Myocyte (in vitro differentiated cells): ENCODE data around the gene HSPA9. TPM values are rescaled to one million over a fixed set of nuclear protein-coding genes. Genes with fewer than 3 reads are reported as not detected.

Source experiments
- DNase-seq: peaks from one replicate; pipeline ENCODE4 v3.0.0-alpha.2; 2012; ENCODE audit warnings: low read depth
- total RNA-seq: library from RNA; depleted of rRNA; stranded (reverse); fragments of >200 nt; gene quantifications from 2 replicates; pipeline ENCODE4 v1.2.3, GENCODE V29; 2014

Gene HSPA9
- total RNA-seq, 1 donor from 2014 or later: 535 TPM

DNA sequence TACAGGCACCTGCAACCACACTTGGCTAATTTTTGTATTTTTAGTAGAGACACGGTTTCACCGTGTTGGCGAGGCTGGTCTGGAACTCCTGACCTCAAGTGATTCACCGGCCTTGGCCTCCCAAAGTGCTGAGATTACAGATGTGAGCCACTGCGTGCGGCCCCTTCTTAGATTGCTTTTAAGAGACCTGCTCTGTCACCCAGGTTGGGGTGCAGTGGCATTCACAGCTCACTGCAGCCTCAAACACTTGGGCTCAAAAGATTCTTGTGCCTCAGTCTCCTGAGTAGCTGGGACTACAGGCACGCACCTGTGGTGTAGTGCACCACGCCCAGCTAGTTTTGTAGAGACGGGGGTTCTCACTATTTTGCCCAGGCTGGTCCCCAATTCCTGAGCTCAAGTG is 11.0 kb downstream of the HSPA9 start:
- DNase-seq: no peak

DNA sequence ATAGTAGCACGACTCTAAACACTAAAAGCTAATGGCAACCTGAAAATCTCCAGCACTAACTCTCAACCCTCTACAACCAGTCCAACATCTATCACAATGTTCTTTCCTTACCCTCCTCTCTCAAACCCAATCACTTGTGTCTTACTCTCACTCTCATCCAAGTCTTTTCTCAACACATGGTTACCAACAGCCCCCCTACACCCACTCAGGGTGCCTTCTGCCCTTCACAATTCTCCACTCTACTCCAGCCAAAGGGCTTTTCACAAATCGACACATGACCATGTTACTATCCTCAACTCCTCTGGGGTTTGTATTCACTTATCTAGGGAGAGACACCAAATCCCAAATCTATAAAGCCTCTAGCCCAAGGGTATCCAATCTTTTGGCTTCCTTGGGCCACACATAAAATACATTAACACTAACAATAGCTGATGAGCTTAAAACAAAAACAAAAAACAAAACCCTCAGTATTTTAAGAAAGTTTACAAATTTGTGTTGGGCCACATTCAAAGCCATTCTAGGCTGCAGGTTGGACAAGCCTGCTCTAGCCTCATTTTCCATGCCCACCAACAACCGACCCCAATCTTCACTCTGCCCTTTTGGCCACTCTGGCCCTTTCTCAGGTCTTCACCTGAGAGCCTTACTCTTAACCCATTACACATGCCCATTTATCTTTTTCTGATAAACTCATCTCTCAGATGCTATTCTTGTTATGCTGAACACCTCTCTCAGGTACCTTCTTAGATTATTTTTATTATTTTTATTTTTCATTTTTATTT is 11.7 kb downstream of the HSPA9 start:
- DNase-seq: no peak

DNA sequence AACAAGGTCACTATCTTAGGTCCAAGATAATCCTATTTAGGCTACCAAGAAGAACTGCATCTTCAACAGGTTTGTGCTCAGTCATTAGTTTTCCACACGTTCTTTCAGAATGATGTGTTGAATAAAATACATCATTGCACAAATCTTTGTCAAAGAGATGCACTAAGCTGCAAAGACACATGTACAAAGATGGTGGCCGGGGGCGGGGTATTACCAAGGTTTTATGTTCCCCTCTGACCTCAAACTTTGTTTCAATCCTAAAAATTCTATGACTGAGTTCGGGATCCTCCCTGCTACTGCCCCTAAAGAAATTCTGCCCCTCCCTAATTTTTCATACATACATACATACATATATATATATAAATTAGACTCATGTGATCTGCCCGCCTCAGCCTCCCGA is 14.2 kb downstream of the HSPA9 start:
- DNase-seq: no peak

DNA sequence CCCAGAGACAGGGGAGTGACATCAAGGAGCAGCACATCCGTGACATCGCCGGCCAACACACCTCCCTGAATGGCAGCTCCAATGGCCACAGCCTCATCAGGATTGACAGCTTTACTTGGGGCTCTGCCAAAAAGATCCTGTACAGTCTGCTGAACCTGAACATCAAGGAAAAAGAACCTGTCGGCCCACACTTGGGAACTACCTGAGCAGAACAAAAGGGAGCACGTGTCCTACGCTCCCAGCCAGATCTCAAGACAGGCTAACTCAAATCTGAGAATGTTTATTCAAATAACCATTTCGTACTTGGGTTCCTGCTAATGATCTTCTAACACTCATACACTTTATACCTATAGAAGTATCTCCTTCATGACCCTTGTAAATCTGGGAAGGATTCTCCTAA is 15.3 kb downstream of the HSPA9 start:
- DNase-seq: no peak

DNA sequence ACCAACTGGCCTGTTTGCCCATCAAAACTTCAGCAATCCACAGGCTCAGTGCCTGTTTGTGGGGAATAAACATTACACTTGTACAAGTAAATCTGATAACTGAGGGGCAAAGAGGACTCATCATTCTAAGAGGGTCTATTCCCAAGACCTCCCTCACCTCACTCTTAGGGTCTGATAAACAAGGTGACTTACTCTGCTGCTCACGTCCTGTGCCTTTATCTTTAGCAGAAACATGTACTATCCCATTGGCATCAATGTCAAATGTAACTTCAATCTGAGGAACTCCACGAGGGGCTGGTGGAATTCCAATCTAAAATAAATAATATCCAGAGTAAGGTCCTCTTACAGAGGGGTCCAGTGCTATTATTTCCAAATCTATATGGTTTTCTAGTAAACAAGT is 17.5 kb downstream of the HSPA9 start:
- DNase-seq: no peak

DNA sequence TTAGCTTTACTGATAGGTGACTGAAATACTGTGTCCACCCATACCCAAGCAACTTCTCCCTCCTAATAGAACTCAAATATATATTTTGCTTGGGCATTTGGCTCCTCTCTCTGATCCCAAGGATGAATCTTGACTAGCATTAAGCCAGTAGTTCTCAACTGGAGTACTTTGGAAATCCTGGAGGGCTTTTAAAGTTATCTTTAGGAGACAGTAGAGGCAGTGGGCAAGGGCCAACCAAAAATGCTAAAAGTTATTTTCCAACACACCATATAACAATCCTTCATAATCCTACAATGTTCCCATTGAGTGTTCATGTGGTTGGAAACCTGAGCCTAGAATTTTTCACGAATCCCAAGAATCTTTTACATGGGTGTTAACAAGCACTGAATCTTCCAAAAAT is 21.1 kb downstream of the HSPA9 start:
- DNase-seq: no peak

DNA sequence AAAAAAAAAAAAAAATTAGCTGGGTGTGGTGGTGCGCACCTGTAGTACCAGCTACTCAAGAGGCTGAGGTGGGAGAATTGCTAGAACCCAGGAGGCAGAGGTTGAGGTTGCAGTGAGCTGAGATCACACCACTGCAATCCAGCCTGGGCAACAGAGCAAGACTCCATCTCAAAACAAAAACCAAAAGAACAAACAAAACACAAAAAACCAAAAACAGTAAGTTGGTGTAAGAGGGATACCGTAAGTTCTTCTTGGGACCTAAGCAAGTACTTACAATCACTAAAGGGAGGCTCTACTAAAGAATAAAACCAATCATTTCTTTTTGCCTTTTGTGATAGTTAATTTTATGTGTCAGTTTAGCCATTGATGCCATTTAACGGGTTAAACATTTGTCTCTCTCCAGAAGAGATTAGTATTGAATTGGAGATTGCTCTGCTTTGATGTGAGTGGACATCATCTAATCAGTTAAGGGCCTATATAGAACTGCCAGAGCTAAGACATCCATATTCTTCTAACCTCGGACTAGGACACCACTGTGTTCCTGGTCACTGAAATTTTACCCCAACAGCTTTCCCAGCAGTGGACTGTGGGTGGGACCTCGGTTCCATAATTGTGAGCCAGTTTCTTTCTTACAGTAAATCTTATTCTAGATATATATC is 21.6 kb downstream of the HSPA9 start:
- no peak for DNase-seq

DNA sequence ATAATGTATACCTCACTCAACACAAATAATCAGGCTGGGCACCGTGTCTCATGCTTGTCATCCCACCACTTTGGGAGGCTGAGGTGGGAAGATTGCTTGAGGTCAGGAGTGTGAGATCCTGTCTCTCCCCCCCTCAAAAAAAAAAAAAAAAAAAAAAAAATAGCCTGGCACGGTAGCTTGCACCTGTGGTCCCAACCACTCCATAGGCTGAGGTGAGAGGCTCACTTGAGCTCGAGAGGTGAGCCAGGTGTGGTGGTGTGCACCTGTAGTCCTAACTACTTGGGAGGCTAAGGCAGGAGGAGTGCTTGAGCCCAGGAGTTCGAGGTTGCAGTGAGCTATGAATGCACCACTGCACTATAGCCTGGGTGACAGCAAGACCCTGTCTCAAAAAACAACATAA is 22.5 kb downstream of the HSPA9 start:
- no peak for DNase-seq

DNA sequence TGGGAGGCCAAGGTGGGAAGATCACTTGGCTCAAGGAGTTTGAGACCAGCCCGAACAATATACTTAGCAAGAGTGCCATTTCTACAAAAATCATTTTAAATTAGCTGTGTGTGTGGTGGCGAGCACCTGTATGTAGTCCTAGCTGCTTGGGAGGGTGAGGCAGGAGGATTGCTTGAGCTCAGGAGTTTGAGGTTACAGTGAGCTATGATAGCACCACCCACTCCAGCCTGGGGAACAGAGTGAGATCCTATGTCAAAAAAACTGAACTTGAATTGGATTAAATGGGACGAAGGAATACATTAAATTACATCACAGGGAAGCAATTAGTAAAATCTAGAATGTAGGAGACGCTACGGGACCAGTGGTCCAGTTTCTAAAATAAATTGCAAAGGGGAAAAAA is 25.8 kb downstream of the HSPA9 start:
- DNase-seq: no peak

DNA sequence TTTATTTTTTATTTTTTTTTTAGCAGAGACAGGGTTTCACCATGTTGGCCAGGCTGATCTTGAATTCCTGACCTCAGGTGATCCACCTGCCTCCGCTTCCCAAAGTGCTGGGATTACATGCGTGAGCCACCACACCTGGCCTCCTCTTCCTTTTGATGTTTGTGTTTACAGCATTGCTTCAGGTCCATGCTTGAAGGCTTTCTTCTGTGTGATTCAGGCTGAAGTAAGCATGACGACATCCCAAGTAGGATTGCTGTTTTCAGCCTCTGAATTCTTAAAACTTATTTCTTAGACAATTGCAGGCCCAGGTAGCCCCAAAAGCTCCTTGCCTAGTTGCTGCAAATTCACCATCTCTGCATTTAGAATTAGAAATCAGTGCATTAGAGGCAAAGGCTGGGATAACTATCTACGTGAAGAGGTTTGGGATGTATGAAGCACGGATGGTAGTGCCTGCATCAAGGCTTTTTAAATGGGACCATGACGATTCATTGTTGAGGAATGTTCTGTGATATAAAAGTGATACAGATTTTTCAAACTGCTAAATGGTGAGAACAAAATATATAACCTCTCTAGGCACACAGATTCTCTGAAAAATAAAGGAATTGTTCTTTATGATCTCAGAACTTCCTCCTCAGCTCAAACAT is 29.2 kb downstream of the HSPA9 start:
- DNase-seq: no peak

DNA sequence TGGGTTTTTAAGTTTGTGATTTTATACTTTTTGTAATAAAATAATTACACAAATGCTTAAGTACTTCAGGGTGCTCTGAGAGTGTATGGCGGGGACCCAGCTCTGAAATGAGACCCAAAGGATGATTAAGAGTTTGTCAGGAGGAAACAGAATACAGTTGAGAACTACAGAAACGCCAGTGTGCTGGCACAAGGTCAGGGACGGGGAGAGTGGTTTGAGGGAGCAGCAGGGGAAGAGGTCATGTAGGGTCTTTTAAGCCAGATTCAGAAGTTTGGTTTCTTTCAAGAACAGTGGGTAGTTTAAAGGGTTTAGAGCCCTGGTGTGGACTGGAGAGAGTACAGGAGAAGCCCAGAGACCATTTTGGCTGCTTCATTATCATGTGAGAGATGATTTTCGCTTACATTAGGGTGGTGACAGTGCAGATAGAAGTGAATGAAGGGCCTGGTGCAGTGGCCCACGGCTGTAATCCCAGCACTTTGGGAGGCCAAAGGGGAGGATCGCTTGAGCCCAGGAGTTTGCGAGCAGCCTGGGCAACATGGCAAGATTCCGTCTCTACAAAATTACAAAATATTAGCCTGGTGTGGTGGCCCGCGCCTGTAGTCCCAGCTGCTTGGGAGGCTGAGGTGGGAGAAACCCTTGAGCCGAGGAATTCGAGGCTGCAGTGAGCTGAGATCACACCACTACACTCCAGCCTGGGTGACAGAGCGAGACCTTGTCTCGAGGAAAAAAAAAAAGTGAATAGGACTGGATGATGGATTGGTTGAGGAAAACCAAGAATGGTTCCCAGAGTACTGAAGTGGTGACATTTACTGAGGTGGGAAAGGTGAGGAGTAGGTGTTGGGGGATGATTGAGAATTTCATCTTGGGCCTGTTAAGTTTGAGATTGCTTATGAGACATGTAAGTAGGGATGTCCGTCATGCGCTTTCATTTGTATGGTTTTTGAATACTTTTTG is 30.7 kb downstream of the HSPA9 start:
- peak; percentile 43 for DNase-seq

DNA sequence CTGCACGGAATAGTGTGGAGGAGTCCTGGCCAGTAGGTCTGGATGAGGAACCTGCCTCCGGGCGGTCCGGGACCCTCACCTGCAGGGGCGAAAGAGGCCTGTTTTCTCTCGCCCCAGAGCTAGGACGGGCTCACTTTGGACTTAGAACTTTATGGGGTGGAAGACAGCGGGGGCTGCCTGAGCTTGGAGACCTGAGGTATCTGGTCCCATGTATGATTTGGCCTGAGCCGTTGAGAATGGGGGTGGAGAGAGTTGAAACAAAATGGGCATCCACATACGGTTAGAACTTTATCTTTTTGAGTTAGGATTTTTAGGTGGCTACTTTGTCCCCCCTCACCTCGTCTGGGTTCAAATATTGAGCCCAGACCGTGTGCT is 31.5 kb downstream of the HSPA9 start:
- no peak for DNase-seq

DNA sequence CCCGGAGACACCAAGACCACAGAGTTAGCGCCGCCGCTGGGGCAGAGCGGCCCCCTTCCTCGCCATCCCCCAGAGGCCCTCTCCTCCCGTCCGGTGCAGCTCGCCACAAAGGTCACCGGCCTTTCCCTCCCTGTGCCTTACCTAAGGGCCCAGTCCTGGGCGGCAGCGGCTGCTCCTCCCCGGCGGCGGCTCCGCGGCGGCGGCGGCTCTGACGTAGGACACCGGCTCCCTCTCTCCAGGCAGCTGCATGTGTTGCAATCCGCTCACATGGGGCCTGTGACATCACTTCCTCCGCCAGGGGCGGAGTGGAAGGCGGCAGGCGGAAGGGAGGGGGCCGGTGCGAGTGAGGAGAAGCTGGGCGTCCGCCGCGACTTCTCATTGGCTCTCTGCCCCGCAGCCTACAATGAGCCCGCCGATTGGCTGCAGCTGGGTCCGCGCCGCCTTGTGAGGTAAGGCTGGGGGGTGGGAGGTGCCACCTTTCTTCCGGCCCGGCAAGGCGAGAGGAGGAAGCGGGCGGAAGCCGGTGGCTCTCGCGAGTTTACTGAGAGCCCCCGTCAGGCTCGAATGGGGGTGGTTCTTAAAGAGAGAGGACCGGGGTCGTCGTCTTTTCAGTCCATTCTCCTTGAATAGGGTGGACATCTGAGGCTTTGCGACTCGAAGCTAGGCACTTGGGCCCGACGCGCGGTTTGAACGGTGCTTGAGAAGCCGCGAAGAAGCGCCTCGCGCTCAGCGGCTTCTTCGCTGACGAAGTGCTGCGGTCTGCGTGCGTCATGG is 32.1 kb downstream of the HSPA9 start, which contains the start of gene ETF1:
Gene ETF1 (minus strand): TSS at position 281 of the 774 bp plus-strand sequence. CDS start 318 bp downstream, outside the sequence.
- peak; percentile 100 for DNase-seq

DNA sequence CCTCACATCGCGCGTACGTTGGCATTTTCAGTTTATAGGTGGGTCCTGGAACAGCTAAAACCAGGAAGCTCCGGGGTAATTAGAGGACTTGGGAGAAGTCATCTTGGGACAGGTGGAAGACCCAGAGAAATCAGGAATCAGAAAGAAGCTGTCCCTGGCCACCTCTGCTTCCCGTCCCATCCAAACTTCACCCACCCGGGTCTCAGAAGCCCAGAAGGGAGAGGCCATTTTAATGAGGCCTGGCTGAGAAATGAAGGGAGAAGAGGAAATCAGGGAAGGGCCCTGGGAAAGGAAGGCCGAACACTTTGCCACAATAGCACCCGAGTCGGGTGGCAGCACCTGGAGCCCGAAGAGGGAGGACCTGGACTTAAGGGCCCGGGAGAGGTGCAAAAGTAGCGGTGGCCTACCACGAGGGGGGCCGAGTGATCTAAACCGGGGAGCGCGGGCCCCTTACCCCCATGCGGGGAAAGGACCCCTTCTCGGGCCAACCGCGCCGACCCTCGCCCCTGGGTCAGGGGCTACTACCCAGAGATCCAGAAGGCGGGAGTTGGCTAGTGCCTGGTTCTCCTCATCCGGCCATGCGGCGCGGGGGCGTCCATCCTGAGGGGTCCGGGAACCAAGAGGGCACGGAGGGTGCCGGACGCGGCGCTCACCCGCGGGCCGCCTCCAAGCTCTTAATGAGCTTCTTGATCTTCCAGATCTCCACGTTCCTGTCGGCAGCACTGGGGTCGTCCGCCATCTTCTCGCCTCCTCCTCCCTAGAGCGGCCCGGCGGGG is 32.8 kb downstream of the HSPA9 start:
- no peak for DNase-seq

DNA sequence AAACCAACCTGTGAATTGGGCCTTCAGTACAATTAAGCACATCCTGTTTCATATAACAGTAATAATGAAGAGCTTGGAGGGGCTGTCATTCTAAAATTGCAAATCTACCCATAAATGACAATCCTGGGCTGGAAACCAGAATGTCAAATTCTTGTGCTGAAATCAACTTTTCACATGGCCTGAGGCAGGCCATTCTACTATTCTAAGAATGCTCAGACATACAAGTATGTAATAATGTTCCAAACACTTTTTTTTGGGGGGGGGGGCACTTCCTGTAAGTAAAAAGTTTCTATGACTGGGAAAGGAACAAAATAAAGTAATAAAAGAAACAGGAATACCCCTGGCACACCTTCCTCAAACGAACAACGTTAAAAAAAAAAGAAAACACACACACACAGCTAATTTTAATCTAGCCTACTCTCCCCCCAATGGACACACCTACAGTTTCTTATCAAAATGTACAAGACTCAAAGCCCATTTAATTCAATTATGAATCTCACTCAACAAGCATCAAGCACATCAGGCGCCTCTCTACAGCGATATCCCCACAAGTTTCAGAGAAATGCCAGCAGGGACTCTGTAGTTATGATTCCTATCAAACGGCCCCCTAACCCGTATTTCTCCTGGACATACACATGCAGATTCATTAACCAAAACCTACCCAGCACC is 33.6 kb downstream of the HSPA9 start:
- no peak for DNase-seq

DNA sequence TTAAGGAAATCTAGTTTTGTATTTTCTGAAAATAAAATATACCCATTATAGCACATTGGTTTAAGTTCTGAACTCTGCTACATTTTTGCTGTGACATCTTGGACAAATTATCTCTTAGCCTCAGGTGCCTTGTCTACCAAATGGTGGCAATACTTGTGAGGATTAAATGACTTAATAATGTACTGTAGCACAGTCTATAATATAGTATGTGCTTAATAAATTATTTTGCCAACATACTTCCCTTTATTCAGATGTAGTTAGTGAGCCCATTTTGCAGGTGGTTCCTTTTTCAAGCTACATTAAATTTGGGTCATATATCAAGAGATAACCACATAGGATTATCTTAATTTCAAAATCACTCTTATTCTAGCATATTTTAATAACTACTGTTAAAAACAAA is 35.4 kb downstream of the HSPA9 start:
- no peak for DNase-seq

DNA sequence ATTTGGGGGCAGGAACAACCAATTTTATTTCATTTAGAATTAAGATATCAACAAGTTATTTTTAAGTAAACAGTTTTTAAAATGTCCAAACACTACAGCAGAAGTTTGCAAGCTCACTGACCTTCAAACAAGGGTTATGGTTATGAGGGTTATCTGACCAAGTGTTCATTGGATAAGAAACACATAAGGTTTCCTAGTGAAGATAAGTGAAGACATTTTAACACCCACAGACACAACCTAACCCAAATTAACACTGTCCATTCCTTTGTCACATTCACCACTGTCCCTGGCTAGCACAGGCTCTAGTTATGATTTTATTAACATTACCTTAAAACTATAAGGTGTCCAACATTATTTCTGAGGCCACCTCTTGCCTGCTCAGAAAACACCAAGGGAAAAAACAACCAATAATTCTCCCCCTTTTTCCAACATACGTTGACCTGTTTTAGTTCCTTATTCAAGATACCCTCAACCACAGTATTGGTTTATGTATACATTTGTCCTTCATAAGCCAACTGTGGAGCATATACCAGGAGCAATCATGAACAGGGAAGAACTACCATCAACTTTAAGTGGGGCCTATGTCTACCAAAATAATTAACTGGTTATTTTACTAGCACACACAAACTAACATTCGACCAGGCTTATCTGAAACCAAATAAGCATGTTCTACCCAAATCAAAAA is 36.1 kb downstream of the HSPA9 start:
- DNase-seq: no peak

DNA sequence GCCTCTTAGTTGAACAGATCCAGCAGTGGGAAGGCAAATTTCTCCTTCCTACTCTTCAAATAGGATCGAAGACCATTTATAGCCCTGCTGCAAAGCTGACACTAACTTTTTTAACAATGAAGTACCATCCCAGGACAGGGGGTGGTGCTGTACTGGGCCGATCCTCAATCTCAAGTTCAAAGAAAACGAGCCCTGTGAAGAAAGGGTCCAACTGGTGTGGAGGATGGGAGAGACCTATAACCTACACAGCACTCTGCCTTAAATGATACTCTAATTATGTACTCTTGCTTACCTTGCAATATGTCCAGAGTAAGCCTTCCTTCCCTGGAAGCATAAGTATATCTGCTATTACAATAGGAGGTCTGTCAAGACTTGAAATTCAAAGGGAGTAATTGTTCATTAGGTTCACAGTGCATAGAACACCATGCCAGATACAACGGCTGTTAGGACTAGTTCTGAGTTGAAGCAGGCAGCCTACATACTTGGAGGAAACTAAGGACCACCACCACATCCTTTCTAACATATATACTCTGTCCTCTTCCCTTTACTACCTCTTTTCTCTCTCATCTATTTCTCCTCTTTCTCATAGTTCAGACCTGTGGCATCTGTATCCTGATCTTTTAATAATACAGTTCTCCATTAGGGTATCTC is 38.4 kb downstream of the HSPA9 start:
- DNase-seq: peak; percentile 18
